T-cell (primary cell): ENCODE data around the gene KLHDC2. TPM values are rescaled to one million over a fixed set of nuclear protein-coding genes. Genes with fewer than 3 reads are reported as not detected.
"Not testable (repeated sequence)": the region's sequence is repeated elsewhere in the genome, so short reads cannot be mapped to it uniquely, and the experiment has no call there.

Source experiments
- ATAC-seq, 4 experiments: fragments of 200-7000 bp in 3 of 4; fragments of 150-1000 bp in 1 of 4; cut with Tn5 transposase; replicated peaks in 1 of 4; 1 replicate in 3 of 4; 2 replicates in 1 of 4; pipeline ENCODE4 v1.10.0; 2021; ENCODE audit warnings: moderate library complexity in 3 of 4, mild to moderate bottlenecking in 2 of 4, moderate number of reproducible peaks in 1 of 4
- CTCF ChIA-PET, 2 donors: fragments of 300-600 bp; sonication (Branson Sonifier 250); formaldehyde crosslinking; loops; one replicate each; lab custom pipeline; 2022; ENCODE audit warnings: antibody characterized with exemption in 2 of 2; lab: Charles Lee
- POLR2A ChIA-PET, 2 donors: fragments of 300-600 bp; sonication (Branson Sonifier 250); formaldehyde crosslinking; loops; one replicate each; lab custom pipeline; 2022; ENCODE audit warnings: antibody characterized with exemption in 2 of 2; lab: Charles Lee
- DNase-seq, 35 experiments: peaks; one replicate each; pipeline versions ENCODE4 v3.0.0 to v3.0.0-alpha.2; 2013 to 2023
- H3K27ac ChIP-seq: one replicate; pipeline ENCODE4 v1.5.1; 2013; ENCODE audit warnings: low read length
- H3K27me3 ChIP-seq, 2 experiments: replicated peaks in 1 of 2; 1 replicate in 1 of 2; 2 replicates in 1 of 2; pipeline versions ENCODE4 v1.6.1 to v1.7.0; 2013; ENCODE audit warnings: low read length in 1 of 2, mixed read lengths in 1 of 2; ENCODE audit not compliant: control insufficient read depth in 2 of 2, insufficient read depth in 2 of 2; ENCODE audit errors: extremely low read depth in 1 of 2
- H3K36me3 ChIP-seq, 2 donors: 1 replicate in 1 of 2; 2 replicates in 1 of 2; pipeline versions ENCODE4 v1.6.1 to v1.7.0; 2013; ENCODE audit warnings: low read length in 1 of 2; ENCODE audit not compliant: control insufficient read depth in 2 of 2, insufficient read depth in 1 of 2; ENCODE audit errors: extremely low read depth in 1 of 2
- H3K4me1 ChIP-seq, 2 experiments: 1 replicate in 1 of 2; 2 replicates in 1 of 2; pipeline versions ENCODE4 v1.6.1 to v1.7.0; 2013; ENCODE audit warnings: low read length in 2 of 2, mixed read lengths in 1 of 2; ENCODE audit not compliant: insufficient read depth in 2 of 2, control insufficient read depth in 1 of 2; ENCODE audit errors: extremely low read depth in 1 of 2
- H3K4me3 ChIP-seq, 2 donors: 1 replicate in 1 of 2; 2 replicates in 1 of 2; pipeline versions ENCODE4 v1.5.1 to v1.7.0; 2013; ENCODE audit warnings: mild to moderate bottlenecking in 2 of 2, low read length in 1 of 2, moderate library complexity in 1 of 2; ENCODE audit not compliant: control insufficient read depth in 1 of 2; ENCODE audit errors: extremely low read depth in 1 of 2
- H3K9me3 ChIP-seq: 2 replicates; pipeline ENCODE4 v1.7.0; 2013
- H3K27ac Mint-ChIP-seq, 2 donors: one replicate each; pipeline ENCODE4 v1.8.0; 2020 to 2021; ENCODE audit warnings: mild to moderate bottlenecking in 2 of 2, mixed read lengths in 2 of 2
- H3K27me3 Mint-ChIP-seq, 2 donors: one replicate each; pipeline ENCODE4 v1.8.0; 2021 to 2022; ENCODE audit warnings: mixed read lengths in 2 of 2
- H3K36me3 Mint-ChIP-seq: one replicate; pipeline ENCODE4 v1.8.0; 2021; ENCODE audit warnings: mixed read lengths
- H3K4me1 Mint-ChIP-seq, 3 donors: one replicate each; pipeline ENCODE4 v1.8.0; 2020 to 2022; ENCODE audit warnings: mixed read lengths in 3 of 3, mild to moderate bottlenecking in 1 of 3
- H3K4me3 Mint-ChIP-seq, 3 donors: one replicate each; pipeline ENCODE4 v1.8.0; 2020 to 2022; ENCODE audit warnings: mild to moderate bottlenecking in 3 of 3, mixed read lengths in 3 of 3, moderate library complexity in 3 of 3
- H3K9me3 Mint-ChIP-seq, 3 donors: one replicate each; pipeline ENCODE4 v1.8.0; 2020 to 2022; ENCODE audit warnings: mixed read lengths in 3 of 3
- WGBS: methylation state at CpG from one replicate; pipeline ENCODE4 v1.1.5; 2013; ENCODE audit warnings: missing lambda C conversion rate; ENCODE audit not compliant: insufficient coverage; 5-methylcytosine and 5-hydroxymethylcytosine counted together
- total RNA-seq, 35 experiments: library from RNA in 6 of 35; stranded (reverse) in 6 of 35; fragments of 120-200 nt in 1 of 35; gene quantifications; one replicate each; pipeline versions ENCODE4 v1.2.1 to v1.2.4 and lab custom pipeline; 2013 to 2026

Gene KLHDC2
- total RNA-seq, 5 donors from 2014 or later (not counting 1 experiment from before 2014, with no cell fraction given): 69.0 to 115 (median 69.2) TPM

DNA sequence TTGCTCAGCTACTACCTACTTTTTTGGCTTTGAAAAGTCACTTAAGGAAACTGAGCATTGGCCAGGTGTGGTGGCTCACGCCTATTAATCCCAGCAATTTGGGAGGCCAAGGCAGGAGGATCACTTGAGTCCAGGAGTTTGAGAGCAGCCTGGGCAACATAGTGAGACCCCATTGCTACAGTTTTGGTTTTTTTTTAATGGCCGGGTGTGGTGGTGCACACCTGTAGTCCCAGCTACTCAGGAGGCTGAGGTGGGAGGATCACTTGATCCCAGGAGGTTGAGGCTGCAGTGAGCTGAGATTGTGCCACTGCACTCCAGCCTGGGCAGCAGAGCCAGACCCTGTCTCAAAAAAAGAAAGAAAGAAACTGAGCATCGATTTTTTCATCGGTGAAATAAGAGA, 32.3 kb upstream of the KLHDC2 start:
- WGBS: 80% methylated on average over 2 of the region's 4 CpGs
- H3K27me3 ChIP-seq, H3K9me3 ChIP-seq, H3K27ac ChIP-seq, H3K27ac Mint-ChIP-seq, H3K4me1 ChIP-seq, H3K4me1 Mint-ChIP-seq, H3K27me3 Mint-ChIP-seq, H3K4me3 ChIP-seq, H3K9me3 Mint-ChIP-seq, H3K4me3 Mint-ChIP-seq, CTCF ChIA-PET, DNase-seq, ATAC-seq, POLR2A ChIA-PET: not testable (repeated sequence)
- H3K36me3 ChIP-seq: peaks cover 0 to 10% of the 10 kb centered on the region in 2 donors
- peaks cover 14% of the 10 kb centered on the region for H3K36me3 Mint-ChIP-seq

DNA sequence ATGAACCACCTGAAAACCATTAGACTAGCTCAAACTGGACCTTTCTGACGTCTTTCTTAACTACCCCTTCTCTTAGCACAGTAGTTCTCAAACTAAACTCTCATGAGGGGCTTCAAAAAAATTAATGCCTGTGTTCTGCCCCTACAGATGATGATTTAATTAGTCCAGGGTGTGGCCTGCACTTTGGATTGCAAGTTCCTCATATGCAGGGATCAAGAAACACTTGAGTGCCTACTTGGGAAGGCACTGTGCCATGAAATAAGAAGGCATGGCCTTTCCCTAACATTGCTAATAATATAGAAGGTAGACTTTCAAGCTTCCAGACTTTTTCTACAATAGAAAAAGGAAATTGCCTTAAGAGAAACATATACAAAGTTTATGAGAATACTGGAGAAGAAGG, 22.8 kb upstream of the KLHDC2 start:
- Histone ChIP-seq H3K4me1 (no peaks in the 10 kb centered on the region), H3K4me3 (no peak overlapping the region), H3K9me3 (no peaks in the 10 kb centered on the region), H3K36me3 (no peaks in the 10 kb centered on the region), H3K27ac (no peak overlapping the region), H3K27me3 (no peaks in the 10 kb centered on the region)
- ChIA-PET POLR2A (no interaction called here), CTCF (no interaction called here)
- DNase-seq: no peak
- no peak for ATAC-seq
- no peaks in the 10 kb centered on the region for H3K9me3 Mint-ChIP-seq
- no peaks in the 10 kb centered on the region for H3K27me3 Mint-ChIP-seq
- no peaks in the 10 kb centered on the region for H3K4me1 Mint-ChIP-seq
- H3K4me3 Mint-ChIP-seq: no peak overlapping the region
- H3K36me3 Mint-ChIP-seq: peaks cover 34% of the 10 kb centered on the region
- WGBS: no CpG with 5 or more reads among the region's 1 CpG
- H3K27ac Mint-ChIP-seq: no peak overlapping the region

DNA sequence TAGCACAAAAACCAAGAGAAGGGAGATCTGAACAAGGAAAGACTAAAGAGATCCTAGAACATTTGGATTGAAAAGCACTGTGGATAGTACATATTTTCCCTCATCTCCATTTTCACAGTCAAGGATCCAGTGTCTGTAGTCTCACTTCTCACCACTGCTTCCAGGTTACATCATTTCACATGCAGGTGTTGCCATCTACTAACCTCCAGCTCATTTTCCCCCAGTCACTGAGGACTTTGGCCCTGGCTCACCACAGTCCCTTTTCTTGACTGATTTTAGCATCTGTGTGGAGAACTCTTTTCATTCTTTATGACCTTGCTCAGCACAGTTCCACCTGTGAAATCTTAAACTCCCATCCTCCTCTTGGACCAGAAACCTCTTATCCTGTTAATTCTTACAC, 21.5 kb upstream of the KLHDC2 start:
- H3K36me3 ChIP-seq, POLR2A ChIA-PET, H3K4me3 Mint-ChIP-seq, H3K9me3 Mint-ChIP-seq, H3K4me3 ChIP-seq, H3K27me3 ChIP-seq, H3K27ac Mint-ChIP-seq, H3K9me3 ChIP-seq, CTCF ChIA-PET, H3K4me1 ChIP-seq, ATAC-seq, H3K27me3 Mint-ChIP-seq, DNase-seq, H3K27ac ChIP-seq, H3K4me1 Mint-ChIP-seq: not testable (repeated sequence)
- peaks cover 34% of the 10 kb centered on the region for H3K36me3 Mint-ChIP-seq

DNA sequence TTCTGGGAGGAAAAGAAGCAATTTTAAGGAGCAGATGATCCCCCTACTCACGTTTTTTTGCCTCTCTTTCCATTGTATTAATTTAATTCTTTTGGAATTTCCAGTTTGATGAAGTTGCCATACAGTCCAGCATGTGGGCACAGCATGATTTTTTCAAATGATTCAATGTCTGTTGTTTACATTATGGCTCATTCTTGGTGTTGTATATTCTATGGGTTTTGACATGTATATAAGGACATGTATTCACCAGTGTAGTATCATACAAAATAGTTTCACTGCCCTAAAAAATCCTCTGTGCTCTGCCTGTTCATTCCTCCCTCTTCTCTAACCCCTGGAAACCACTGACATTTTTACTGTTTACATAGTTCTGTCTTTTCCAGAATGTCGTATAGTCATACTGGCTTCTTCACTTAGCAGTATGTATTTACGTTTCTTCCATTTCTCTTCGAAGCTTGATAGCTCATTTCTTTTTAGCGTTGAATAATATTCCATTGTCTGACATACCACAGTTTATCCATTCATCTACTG, 13.3 kb upstream of the KLHDC2 start:
- Mint-ChIP-seq H3K36me3 (peaks cover 5% of the 10 kb centered on the region), H3K27ac (no peak overlapping the region), H3K9me3 (peaks cover 0 to 4% (median 4%) of the 10 kb centered on the region in 3 donors), H3K4me3 (no peak overlapping the region), H3K4me1 (no peaks in the 10 kb centered on the region), H3K27me3 (no peaks in the 10 kb centered on the region)
- peaks cover 0 to 2% of the 10 kb centered on the region in 2 donors for H3K36me3 ChIP-seq
- ChIA-PET CTCF (no interaction called here), POLR2A (no interaction called here)
- H3K4me1 ChIP-seq: no peaks in the 10 kb centered on the region
- no peak overlapping the region for H3K4me3 ChIP-seq
- WGBS: 100% methylated on average over 2 of the region's 5 CpGs
- ATAC-seq (no peak), DNase-seq (no peak)
- H3K27me3 ChIP-seq: no peaks in the 10 kb centered on the region
- H3K27ac ChIP-seq: no peak overlapping the region
- H3K9me3 ChIP-seq: no peaks in the 10 kb centered on the region

DNA sequence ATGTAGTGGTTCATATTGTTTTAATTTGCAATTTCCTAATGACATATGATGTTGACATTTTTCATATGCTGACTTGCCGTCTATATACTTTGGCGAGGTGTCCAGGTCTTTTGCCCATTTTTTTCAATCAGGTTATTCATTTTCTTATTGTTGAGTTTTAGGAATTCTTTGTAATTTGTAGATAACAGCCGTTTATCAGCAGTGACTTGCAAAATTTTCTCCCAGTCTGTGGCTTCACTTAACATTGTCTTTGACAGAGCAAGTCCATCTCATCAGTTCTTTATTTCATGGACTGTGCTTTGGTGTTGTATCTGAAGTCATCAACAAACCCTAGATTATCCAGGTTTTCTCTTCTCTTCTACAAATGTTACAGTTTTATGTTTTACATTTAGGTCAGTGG, 12.6 kb upstream of the KLHDC2 start:
- no peak for ATAC-seq
- no CpG with 5 or more reads among the region's 3 CpGs for WGBS
- peaks cover 0 to 2% of the 10 kb centered on the region in 2 donors for H3K36me3 ChIP-seq
- no peak overlapping the region for H3K27ac ChIP-seq
- peaks cover 0 to 1% (median 0%) of the 10 kb centered on the region in 3 donors for H3K4me1 Mint-ChIP-seq
- no peaks in the 10 kb centered on the region for H3K27me3 Mint-ChIP-seq
- no peak for DNase-seq
- H3K27ac Mint-ChIP-seq: no peak overlapping the region
- ChIA-PET CTCF (no interaction called here), POLR2A (no interaction called here)
- no peaks in the 10 kb centered on the region for H3K27me3 ChIP-seq
- H3K36me3 Mint-ChIP-seq: peaks cover 5% of the 10 kb centered on the region
- no peaks in the 10 kb centered on the region for H3K9me3 ChIP-seq
- H3K4me3 ChIP-seq: no peak overlapping the region
- H3K9me3 Mint-ChIP-seq: peaks cover 0 to 4% (median 4%) of the 10 kb centered on the region in 3 donors
- H3K4me1 ChIP-seq: no peaks in the 10 kb centered on the region
- no peak overlapping the region for H3K4me3 Mint-ChIP-seq

DNA sequence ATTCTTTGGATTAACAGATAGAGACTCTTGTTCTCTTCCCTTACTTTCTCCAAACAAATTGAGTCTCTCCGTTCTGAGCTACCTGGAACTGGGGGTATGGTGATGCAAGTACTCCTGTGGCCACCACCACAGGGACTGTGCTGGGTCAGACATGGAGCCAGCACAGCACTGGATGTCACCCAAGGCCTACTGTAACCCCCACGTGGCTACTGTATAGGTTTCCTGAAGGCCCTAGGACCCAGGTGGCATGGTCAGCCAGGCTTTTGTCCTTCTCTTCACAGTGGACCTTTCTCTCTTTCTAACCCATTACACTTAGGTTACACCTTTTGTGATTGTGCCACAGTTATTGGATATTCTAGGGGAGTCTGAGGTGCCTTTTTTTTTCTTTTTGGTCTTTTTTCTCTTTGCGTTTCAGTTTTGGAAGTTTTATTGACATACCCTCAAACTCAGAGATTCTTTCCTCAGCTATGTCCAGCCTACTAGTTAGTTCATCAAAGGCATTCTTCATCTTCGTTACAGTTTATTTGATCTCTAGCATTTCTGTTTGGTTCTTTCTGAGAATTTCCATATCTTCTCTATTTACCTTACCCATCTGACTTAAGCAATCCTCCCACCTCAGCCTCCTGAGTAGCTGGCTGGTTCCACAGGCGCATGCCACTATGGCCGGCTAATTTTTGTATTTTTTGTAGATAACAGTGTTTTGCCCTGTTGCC, 6.0 kb upstream of the KLHDC2 start:
- Mint-ChIP-seq H3K9me3 (no peaks in the 10 kb centered on the region), H3K27me3 (no peaks in the 10 kb centered on the region), H3K4me3 (no peak overlapping the region), H3K4me1 (peaks cover 4 to 8% (median 4%) of the 10 kb centered on the region in 3 donors), H3K27ac (no peak overlapping the region), H3K36me3 (no peaks in the 10 kb centered on the region)
- Histone ChIP-seq H3K36me3 (no peaks in the 10 kb centered on the region), H3K27me3 (no peaks in the 10 kb centered on the region), H3K4me1 (peaks cover 3 to 6% of the 10 kb centered on the region in 2 experiments), H3K4me3 (no peak overlapping the region), H3K9me3 (no peaks in the 10 kb centered on the region), H3K27ac (no peak overlapping the region)
- POLR2A ChIA-PET: interaction anchor here in 1 of 2 donors (0.7 kb wide), 1 partner anchor 72 kb away, joined by 3 read pairs; no protein-coding TSS in a partner anchor
- ATAC-seq: no peak
- no peak for DNase-seq
- WGBS: no CpG with 5 or more reads among the region's 6 CpGs
- CTCF ChIA-PET: no interaction called here
